Measurements from ENCODE around the gene WWOX.

GRCh38 chr16:79071424-79071823, 972.0 kb downstream of the WWOX start:
- TF ChIP-seq CTCF (IDR thresholded peaks at IDR 0.05; ENCODE audit: borderline replicate concordance, extremely low read depth, low read length, poor library complexity, severe bottlenecking) (no peak), EZH2 (IDR thresholded peaks at IDR 0.05; ENCODE audit: borderline replicate concordance, low read depth, low read length, severe bottlenecking) (no peak)
